ENCODE results near the gene RPAP3.

GRCh38 chr12:47679785-47680184, 26.0 kb downstream of the RPAP3 start:
- no peak for TF ChIP-seq CTCF (conservative IDR thresholded peaks at IDR 0.05; ENCODE audit: low read depth, low read length)
- no peak for TF ChIP-seq EZH2phosphoT487 (IDR thresholded peaks at IDR 0.05; ENCODE audit: borderline replicate concordance, low read length)
- TF ChIP-seq EZH2 (IDR thresholded peaks at IDR 0.05; ENCODE audit: low read length, unreplicated experiment): no peak
